ENCODE measurements around the gene CNPY3.

The CNPY3 gene

DNA sequence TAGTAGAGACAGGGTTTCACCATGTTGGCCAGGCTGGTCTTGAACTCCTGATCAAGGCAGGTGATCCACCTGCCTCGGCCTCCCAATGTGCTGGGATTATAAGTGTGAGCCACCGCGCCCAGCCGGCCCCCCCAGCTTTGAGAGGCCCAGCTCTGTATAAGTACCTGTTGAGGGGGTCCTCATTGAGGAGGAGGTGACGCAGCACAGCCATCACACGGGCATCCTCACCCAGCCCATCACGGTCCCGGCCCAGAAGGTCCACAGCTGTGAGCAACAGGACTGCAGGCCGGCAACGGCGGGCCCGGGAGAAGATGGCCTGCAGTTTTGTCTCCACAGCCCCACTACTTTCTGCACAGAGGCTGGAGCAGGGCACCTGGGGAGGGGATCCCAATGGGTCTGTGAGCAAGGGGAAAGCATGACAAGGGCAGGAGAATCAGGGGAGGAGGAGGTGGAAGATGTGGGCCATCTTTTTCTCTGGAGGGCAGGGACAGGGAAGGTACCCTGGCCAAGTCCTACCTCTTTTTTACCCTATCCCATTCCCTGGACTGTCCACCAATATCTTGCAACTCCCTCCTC is 38.9 kb downstream of the CNPY3 start:
- no peak overlapping the region for H3K4me3 ChIP-seq (replicated peaks; ENCODE audit: low read depth, low read length)
- no peak for DNase-seq (ENCODE audit: low read depth)
- TF ChIP-seq, protein P1, sequence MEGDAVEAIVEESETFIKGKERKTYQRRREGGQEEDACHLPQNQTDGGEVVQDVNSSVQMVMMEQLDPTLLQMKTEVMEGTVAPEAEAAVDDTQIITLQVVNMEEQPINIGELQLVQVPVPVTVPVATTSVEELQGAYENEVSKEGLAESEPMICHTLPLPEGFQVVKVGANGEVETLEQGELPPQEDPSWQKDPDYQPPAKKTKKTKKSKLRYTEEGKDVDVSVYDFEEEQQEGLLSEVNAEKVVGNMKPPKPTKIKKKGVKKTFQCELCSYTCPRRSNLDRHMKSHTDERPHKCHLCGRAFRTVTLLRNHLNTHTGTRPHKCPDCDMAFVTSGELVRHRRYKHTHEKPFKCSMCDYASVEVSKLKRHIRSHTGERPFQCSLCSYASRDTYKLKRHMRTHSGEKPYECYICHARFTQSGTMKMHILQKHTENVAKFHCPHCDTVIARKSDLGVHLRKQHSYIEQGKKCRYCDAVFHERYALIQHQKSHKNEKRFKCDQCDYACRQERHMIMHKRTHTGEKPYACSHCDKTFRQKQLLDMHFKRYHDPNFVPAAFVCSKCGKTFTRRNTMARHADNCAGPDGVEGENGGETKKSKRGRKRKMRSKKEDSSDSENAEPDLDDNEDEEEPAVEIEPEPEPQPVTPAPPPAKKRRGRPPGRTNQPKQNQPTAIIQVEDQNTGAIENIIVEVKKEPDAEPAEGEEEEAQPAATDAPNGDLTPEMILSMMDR (IDR thresholded peaks at IDR 0.05; ENCODE audit: low read length, missing control alignments), result no peak

DNA sequence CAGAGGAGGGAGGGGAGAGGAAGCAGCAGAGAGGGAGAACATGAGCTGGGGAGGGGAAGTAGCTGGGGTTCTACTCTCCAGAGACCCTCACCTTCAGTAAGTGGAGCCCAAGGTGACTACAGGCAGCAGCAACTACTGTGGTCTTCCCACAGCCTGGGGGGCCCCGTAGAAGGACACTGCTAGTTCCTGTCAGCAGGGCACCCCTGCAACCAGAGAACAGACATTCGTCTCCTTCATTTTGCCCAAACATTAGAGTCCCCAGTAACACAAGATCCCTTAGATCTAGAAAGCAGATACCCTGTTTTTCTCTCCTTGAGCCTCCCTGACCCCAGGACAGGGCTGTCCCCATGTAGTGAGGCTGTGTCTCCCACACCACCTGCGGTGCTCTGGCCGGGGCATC is 39.5 kb downstream of the CNPY3 start:
- H3K4me3 ChIP-seq (replicated peaks; ENCODE audit: low read depth, low read length), result no peak overlapping the region
- TF ChIP-seq, protein P1 (IDR thresholded peaks at IDR 0.05; ENCODE audit: low read length, missing control alignments), result no peak
- no peak for DNase-seq (ENCODE audit: low read depth)

DNA sequence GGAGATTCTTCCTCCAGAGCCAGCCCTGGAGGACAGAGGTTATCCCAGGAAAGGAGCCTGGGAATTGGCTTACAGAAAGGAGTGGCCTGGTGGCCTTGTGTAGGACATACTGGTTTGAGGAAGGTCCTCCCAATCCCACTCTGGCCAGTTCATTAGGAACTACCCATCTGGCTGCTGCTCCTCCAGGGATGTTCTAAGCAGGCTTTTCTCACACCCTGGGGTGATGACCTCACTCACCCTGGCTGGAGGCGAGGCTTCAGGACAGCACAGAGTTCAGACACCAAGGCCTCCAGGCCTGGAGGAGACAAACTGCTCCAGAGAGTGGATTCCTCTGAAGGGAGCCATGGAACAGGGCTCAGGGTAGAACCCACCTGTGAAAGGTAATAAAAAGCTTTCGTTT is 40.2 kb downstream of the CNPY3 start:
- no peak for DNase-seq (ENCODE audit: low read depth)
- H3K4me3 ChIP-seq (replicated peaks; ENCODE audit: low read depth, low read length), result no peak overlapping the region
- TF ChIP-seq, protein P1 (IDR thresholded peaks at IDR 0.05; ENCODE audit: low read length, missing control alignments), result no peak

DNA sequence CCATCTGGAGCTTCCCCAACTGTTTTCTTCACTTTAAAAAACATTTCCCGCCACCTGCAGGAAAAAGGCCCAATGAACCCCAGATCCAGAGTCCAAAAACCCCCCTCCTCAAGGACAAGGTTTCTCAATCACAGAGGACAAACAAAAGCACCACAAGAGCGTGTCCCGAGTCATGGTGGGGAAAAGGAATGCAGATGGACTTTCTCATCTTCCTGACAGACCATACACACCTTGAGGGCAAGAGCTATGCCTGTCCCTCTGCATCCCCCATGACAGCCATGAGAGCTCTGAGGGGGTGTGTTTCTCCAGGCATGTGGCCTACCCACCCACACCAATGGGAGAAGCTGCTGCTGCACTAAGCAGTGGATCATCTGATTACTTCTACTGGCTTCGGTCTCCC is 40.7 kb downstream of the CNPY3 start:
- TF ChIP-seq, protein P1 (IDR thresholded peaks at IDR 0.05; ENCODE audit: low read length, missing control alignments), result no peak
- H3K4me3 ChIP-seq (replicated peaks; ENCODE audit: low read depth, low read length), result no peak overlapping the region
- DNase-seq (ENCODE audit: low read depth), result no peak

DNA sequence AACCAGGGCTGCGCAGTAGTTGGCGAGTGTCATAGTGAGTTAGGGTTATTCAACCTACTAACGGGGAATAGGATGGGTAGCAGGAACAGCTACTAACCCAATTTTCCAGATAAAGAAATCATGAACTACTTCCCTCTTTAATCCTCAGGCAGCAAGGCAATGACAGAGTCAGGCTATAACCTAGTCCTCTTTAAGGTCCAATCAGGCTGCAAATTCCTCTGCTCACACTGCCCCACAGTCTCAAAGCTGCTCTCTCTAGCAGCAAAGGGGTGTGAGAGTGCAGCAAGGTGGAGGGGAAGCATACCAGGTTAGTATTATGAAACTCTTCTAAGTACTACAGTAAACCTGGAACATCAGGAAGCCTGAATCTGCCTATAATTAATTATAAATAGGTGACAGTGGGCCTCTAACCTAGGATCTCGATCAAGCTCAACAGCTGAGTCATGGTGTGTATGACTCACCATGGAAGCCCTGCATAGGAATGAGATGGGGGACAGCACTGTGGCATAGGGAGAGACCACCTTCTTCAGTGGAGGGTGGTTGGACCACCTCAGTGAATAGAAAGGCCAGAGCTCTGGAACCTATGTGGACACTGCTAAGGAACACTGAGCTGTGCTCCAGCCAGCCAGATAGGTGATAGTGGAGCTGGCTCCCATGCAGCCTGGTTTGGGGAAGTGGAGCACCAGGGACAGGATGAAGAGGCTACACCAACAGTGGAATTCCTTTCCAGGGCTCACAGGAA is 41.8 kb downstream of the CNPY3 start:
- TF ChIP-seq, protein P1 (IDR thresholded peaks at IDR 0.05; ENCODE audit: low read length, missing control alignments), result no peak
- no peak overlapping the region for H3K4me3 ChIP-seq (replicated peaks; ENCODE audit: low read depth, low read length)
- no peak for DNase-seq (ENCODE audit: low read depth)

DNA sequence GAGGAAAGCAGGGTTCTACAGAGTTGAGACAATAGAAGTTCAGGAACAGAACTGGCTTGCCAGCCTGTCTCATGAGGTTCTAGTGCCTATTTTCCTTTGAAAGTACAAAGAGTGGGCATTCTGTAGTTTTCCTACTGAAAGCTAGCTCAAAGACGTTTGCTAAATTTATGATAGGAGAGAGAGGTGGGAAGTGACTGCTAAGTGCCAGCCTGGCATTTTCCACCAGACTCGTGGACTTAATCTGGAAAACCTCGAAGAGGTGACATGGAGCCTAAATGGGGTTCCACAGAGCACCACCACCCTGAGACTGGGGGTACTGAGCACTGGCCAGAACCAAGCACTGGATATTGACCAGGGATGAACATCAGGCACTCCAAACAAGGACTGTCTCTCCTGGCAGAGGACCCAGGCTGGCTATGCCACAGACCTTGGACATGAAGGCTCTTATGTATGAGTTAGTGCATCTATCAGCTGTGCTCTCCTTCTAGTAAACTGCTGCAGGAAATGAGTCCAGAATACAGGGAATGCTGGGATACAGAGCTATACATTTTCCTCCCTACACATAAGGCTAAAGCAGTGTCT is 42.6 kb downstream of the CNPY3 start:
- no peak for DNase-seq (ENCODE audit: low read depth)
- TF ChIP-seq, protein P1 (IDR thresholded peaks at IDR 0.05; ENCODE audit: low read length, missing control alignments), result no peak
- no peak overlapping the region for H3K4me3 ChIP-seq (replicated peaks; ENCODE audit: low read depth, low read length)

All from fibroblast of pulmonary artery (primary cell).